Uterus (tissue), 4 donors: ENCODE data around the gene FBXL2. TPM values are rescaled to one million over a fixed set of nuclear protein-coding genes. Genes with fewer than 3 reads are reported as not detected.

Experiments used
- DNase-seq, 2 donors: peaks; one replicate each; pipeline ENCODE4 v3.0.0-alpha.2; 2019 to 2020
- H3K27ac ChIP-seq, 2 donors: fragments of 200-600 bp; sonication (generic); 1 replicate in 1 of 2; 2 replicates in 1 of 2; pipeline ENCODE4 v1.5.1; 2016 to 2018
- H3K27me3 ChIP-seq, 2 donors: fragments of 200-600 bp; sonication (generic); one replicate each; pipeline ENCODE4 v1.5.1; 2018 to 2019; ENCODE audit warnings: control low read depth in 1 of 2
- H3K36me3 ChIP-seq, 2 donors: fragments of 200-600 bp; sonication (generic); one replicate each; pipeline ENCODE4 v1.5.1; 2019; ENCODE audit warnings: control low read depth in 1 of 2
- H3K4me1 ChIP-seq, 2 donors: fragments of 200-600 bp; sonication (generic); one replicate each; pipeline ENCODE4 v1.5.1; 2018 to 2019; ENCODE audit warnings: control low read depth in 1 of 2
- H3K4me3 ChIP-seq, 2 donors: fragments of 200-600 bp; sonication (generic); 1 replicate in 1 of 2; 2 replicates in 1 of 2; pipeline ENCODE4 v1.5.1; 2018 to 2019; ENCODE audit warnings: mild to moderate bottlenecking in 1 of 2
- H3K9me3 ChIP-seq, 2 donors: fragments of 200-600 bp; sonication (generic); one replicate each; pipeline ENCODE4 v1.5.1; 2019; ENCODE audit warnings: control low read depth in 1 of 2
- CTCF ChIP-seq, 4 experiments: fragments of 200-600 bp in 2 of 4; fragments of 450-650 bp in 2 of 4; sonication (generic) in 2 of 4; IDR thresholded peaks; one replicate each; pipeline ENCODE4 v1.5.1; 2016 to 2019; ENCODE audit warnings: antibody characterized with exemption in 4 of 4, mild to moderate bottlenecking in 2 of 4, moderate library complexity in 1 of 4
- POLR2A ChIP-seq, 2 donors: fragments of 450-650 bp; IDR thresholded peaks; one replicate each; pipeline ENCODE4 v1.6.1; 2016; ENCODE audit warnings: antibody characterized with exemption in 2 of 2, mild to moderate bottlenecking in 1 of 2, moderate library complexity in 1 of 2
- intact Hi-C: fragments of 100-400 bp; cut with DNase I; formaldehyde crosslinking; loops from one replicate; pipeline ENCODE4 v1.15.1; 2023; ENCODE audit warnings: low total_unique reads
- total RNA-seq, 4 donors: library from RNA; depleted of rRNA in 3 of 4; stranded (reverse); fragments of >200 nt in 3 of 4; gene quantifications; one replicate each; pipeline versions ENCODE4 v1.1.0 to v1.2.4, GENCODE V29; 2014 to 2023
- donor health status: DM: yes; HTN: yes; CAD: no.

Gene FBXL2
- total RNA-seq: 10 to 100 TPM in 3 of 4 donors, not detected in 1; 10.2 to 24.3 (median 14.1) TPM

GRCh38 chr3:33277193-33277882 lies at the start of gene FBXL2:
Gene FBXL2, plus strand, starts transcription at chr3:33277442. Its CDS starts 71 bp downstream, at chr3:33277513.
- Histone ChIP-seq H3K27ac (peak within 1 kb of the TSS; percentile 34 to 50), H3K9me3 (no peaks in the 10 kb centered on the region), H3K4me1 (no peaks in the 10 kb centered on the region), H3K4me3 (peak within 1 kb of the TSS; percentile 45 to 66), H3K27me3 (no peaks in the 10 kb centered on the region), H3K36me3 (no peaks in the 10 kb centered on the region)
- intact Hi-C loops: no loop called here
- peak; percentile 27 to 41 for DNase-seq
- peak in 1 of 2 donors; percentile 41 for TF ChIP-seq POLR2A (IDR thresholded peaks at IDR 0.05)
- no peak for TF ChIP-seq CTCF (IDR thresholded peaks at IDR 0.05)

- Histone ChIP-seq H3K36me3 (no peaks in the 10 kb centered on the region), H3K4me3 (no peak overlapping the region), H3K4me1 (no peaks in the 10 kb centered on the region), H3K27me3 (no peaks in the 10 kb centered on the region), H3K9me3 (no peaks in the 10 kb centered on the region), H3K27ac (no peak overlapping the region)
- intact Hi-C loops: no loop called here
- no peak for DNase-seq
- TF ChIP-seq POLR2A (IDR thresholded peaks at IDR 0.05) (no peak), CTCF (IDR thresholded peaks at IDR 0.05) (no peak)
Measured at GRCh38 chr3:33229066-33229465, 48.2 kb upstream of the FBXL2 start.

- TF ChIP-seq POLR2A (IDR thresholded peaks at IDR 0.05) (no peak), CTCF (IDR thresholded peaks at IDR 0.05) (no peak)
- Histone ChIP-seq H3K9me3 (no peaks in the 10 kb centered on the region), H3K27me3 (no peaks in the 10 kb centered on the region), H3K27ac (no peak overlapping the region), H3K4me3 (no peak overlapping the region), H3K4me1 (no peaks in the 10 kb centered on the region), H3K36me3 (no peaks in the 10 kb centered on the region)
- no peak for DNase-seq
- intact Hi-C loops: no loop called here
Measured at GRCh38 chr3:33229947-33230346, 47.3 kb upstream of the FBXL2 start.

- H3K4me1 ChIP-seq: no peaks in the 10 kb centered on the region
- intact Hi-C loops: no loop called here
Measured at GRCh38 chr3:33231756-33232465, 45.3 kb upstream of the FBXL2 start.

More at GRCh38 chr3:33231756-33232465, 45.3 kb upstream of the FBXL2 start:
- H3K36me3 ChIP-seq: no peaks in the 10 kb centered on the region
- no peak overlapping the region for H3K27ac ChIP-seq
- H3K9me3 ChIP-seq: no peaks in the 10 kb centered on the region
- DNase-seq: no peak
- no peak for TF ChIP-seq CTCF (IDR thresholded peaks at IDR 0.05)
- TF ChIP-seq POLR2A (IDR thresholded peaks at IDR 0.05): no peak
- no peaks in the 10 kb centered on the region for H3K27me3 ChIP-seq
- no peak overlapping the region for H3K4me3 ChIP-seq
